WTC11 (cell line): ENCODE measurements around the gene CAST. TPM values are rescaled to one million over a fixed set of nuclear protein-coding genes. Genes with fewer than 3 reads are reported as not detected.

Experiments
- ATAC-seq: fragments of 200-7000 bp; cut with Tn5 transposase; 2 replicates; pipeline ENCODE4 v1.10.0; 2021; ENCODE audit warnings: mild to moderate bottlenecking, moderate library complexity
- CTCF ChIA-PET: fragments of 300-600 bp; sonication (Branson Sonifier 250); formaldehyde crosslinking; loops from one replicate; lab custom pipeline; 2021; ENCODE audit warnings: antibody characterized with exemption; lab: Charles Lee
- POLR2A ChIA-PET: fragments of 350-600 bp; sonication (Branson Sonifier 250); formaldehyde crosslinking; loops from one replicate; lab custom pipeline; 2021; ENCODE audit warnings: antibody characterized with exemption; lab: Charles Lee
- DNase-seq: peaks from one replicate; pipeline ENCODE4 v3.0.0; 2021; ENCODE audit warnings: low spot score
- H3K27ac Mint-ChIP-seq: 2 replicates; pipeline ENCODE4 v1.8.0; 2021; ENCODE audit warnings: mixed read lengths
- H3K27me3 Mint-ChIP-seq: 2 replicates; pipeline ENCODE4 v1.8.0; 2021; ENCODE audit warnings: low read depth, mild to moderate bottlenecking, moderate library complexity, mixed read lengths
- H3K36me3 Mint-ChIP-seq: 2 replicates; pipeline ENCODE4 v1.8.0; 2021; ENCODE audit warnings: mixed read lengths
- H3K4me1 Mint-ChIP-seq: 2 replicates; pipeline ENCODE4 v1.8.0; 2022; ENCODE audit warnings: mixed read lengths
- H3K4me3 Mint-ChIP-seq: 2 replicates; pipeline ENCODE4 v1.8.0; 2021; ENCODE audit warnings: mild to moderate bottlenecking, moderate library complexity, mixed read lengths
- H3K9me3 Mint-ChIP-seq: 2 replicates; pipeline ENCODE4 v1.8.0; 2021; ENCODE audit warnings: mixed read lengths
- ATF1 ChIP-seq: sonication (generic); formaldehyde crosslinking; IDR thresholded peaks from 2 replicates; pipeline ENCODE4 v1.8.1; 2023; ENCODE audit warnings: mild to moderate bottlenecking, moderate library complexity, missing genetic modification reagents
- E2F5 ChIP-seq: sonication (generic); formaldehyde crosslinking; IDR thresholded peaks from 2 replicates; pipeline ENCODE4 v1.8.1; 2022; ENCODE audit warnings: mild to moderate bottlenecking, moderate library complexity, missing genetic modification reagents
- KAT7 ChIP-seq: sonication (generic); formaldehyde crosslinking; IDR thresholded peaks from 2 replicates; pipeline ENCODE4 v1.8.1; 2023; ENCODE audit warnings: missing genetic modification reagents, mild to moderate bottlenecking, borderline replicate concordance
- MAX ChIP-seq: sonication (generic); formaldehyde crosslinking; IDR thresholded peaks from 2 replicates; pipeline ENCODE4 v1.8.0; 2022; ENCODE audit warnings: mild to moderate bottlenecking, missing genetic modification reagents
- MLX ChIP-seq: sonication (generic); formaldehyde crosslinking; IDR thresholded peaks from 2 replicates; pipeline ENCODE4 v1.8.1; 2023; ENCODE audit warnings: mild to moderate bottlenecking, missing genetic modification reagents, moderate library complexity
- NFE2L1 ChIP-seq: sonication (generic); formaldehyde crosslinking; IDR thresholded peaks from 2 replicates; pipeline ENCODE4 v1.8.1; 2023; ENCODE audit warnings: missing genetic modification reagents
- NR3C1 ChIP-seq: sonication (generic); formaldehyde crosslinking; conservative IDR thresholded peaks from 2 replicates; pipeline ENCODE4 v1.8.1; 2023; ENCODE audit warnings: low read depth, mild to moderate bottlenecking, missing genetic modification reagents
- PRRX2 ChIP-seq: fragments of 250-450 bp; sonication (Bioruptor Pico); IDR thresholded peaks from 2 replicates; pipeline ENCODE4 v1.8.0; 2021; ENCODE audit warnings: mild to moderate bottlenecking
- SP1 ChIP-seq: sonication (generic); formaldehyde crosslinking; conservative IDR thresholded peaks from 2 replicates; pipeline ENCODE4 v1.8.1; 2022; ENCODE audit warnings: missing genetic modification reagents
- TP53 ChIP-seq: sonication (generic); formaldehyde crosslinking; IDR thresholded peaks from 2 replicates; pipeline ENCODE4 v1.8.1; 2023; ENCODE audit warnings: mild to moderate bottlenecking, missing genetic modification reagents
- ZNF138 ChIP-seq: sonication (generic); formaldehyde crosslinking; conservative IDR thresholded peaks from 2 replicates; pipeline ENCODE4 v1.8.1; 2022; ENCODE audit warnings: mild to moderate bottlenecking, moderate library complexity, missing genetic modification reagents
- ZNF263 ChIP-seq: sonication (generic); formaldehyde crosslinking; IDR thresholded peaks from 2 replicates; pipeline ENCODE4 v1.8.1; 2022; ENCODE audit warnings: low read depth, mild to moderate bottlenecking, moderate library complexity, missing genetic modification reagents
- ZNF423 ChIP-seq: fragments of 250-450 bp; sonication (Bioruptor Pico); IDR thresholded peaks from 2 replicates; pipeline ENCODE4 v2.1.2; 2022; ENCODE audit warnings: mild to moderate bottlenecking, moderate library complexity
- total RNA-seq: library from RNA; stranded (reverse); gene quantifications from 3 replicates; pipeline ENCODE4 v1.2.3, GENCODE V29; 2021
- TF ChIP-seq, protein P1 (sequence below): sonication (generic); formaldehyde crosslinking; IDR thresholded peaks from 2 replicates; pipeline ENCODE4 v1.8.0; 2022; ENCODE audit warnings: mild to moderate bottlenecking, missing genetic modification reagents
- TF ChIP-seq, protein P2 (sequence below): fragments of 250-450 bp; sonication (Bioruptor Pico); IDR thresholded peaks from 2 replicates; pipeline ENCODE4 v1.9.0; 2021; ENCODE audit warnings: mild to moderate bottlenecking, borderline replicate concordance

The CAST gene
- total RNA-seq, 1 experiment from 2014 or later: 40.0 TPM

DNA sequence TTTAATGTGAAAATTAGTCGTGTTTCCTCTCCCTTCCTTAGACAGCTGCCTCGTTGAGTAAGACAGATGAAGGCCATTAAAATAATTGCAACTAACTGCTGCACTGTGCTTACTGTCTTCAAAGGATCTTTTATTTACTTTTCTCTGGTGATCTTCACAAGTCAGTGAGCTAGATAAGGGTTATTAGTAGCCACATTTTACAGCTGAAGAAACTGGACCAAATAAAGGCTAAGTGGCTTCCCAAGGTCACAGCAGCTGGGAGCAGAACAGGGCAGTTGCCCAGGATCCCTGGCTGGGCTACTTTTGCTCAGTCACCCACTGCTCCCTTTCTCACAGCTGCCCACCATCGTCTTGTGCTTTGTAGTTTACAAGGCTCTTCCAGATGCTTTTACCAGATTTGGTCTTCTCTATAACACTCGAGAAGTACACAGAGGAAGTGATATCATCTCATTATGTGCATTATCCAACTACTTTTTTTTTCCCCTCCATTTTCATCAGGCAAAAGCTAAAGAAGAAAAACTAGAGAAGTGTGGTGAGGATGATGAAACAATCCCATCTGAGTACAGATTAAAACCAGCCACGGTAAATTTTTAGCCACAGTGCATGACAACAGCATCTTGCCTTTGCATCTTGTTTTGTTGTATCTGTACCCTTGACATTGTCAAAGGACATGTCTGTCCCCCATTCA, 83.8 kb downstream of the CAST start (continued):
- TF ChIP-seq, protein P1, sequence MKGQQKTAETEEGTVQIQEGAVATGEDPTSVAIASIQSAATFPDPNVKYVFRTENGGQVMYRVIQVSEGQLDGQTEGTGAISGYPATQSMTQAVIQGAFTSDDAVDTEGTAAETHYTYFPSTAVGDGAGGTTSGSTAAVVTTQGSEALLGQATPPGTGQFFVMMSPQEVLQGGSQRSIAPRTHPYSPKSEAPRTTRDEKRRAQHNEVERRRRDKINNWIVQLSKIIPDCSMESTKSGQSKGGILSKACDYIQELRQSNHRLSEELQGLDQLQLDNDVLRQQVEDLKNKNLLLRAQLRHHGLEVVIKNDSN (CRISPR knock-in tag): no peak
- TF ChIP-seq KAT7 (CRISPR knock-in tag) (no peak), ZNF138 (CRISPR knock-in tag) (no peak), E2F5 (CRISPR knock-in tag) (no peak), NFE2L1 (CRISPR knock-in tag) (no peak), TP53 (CRISPR knock-in tag) (no peak), NR3C1 (CRISPR knock-in tag) (no peak)

DNA sequence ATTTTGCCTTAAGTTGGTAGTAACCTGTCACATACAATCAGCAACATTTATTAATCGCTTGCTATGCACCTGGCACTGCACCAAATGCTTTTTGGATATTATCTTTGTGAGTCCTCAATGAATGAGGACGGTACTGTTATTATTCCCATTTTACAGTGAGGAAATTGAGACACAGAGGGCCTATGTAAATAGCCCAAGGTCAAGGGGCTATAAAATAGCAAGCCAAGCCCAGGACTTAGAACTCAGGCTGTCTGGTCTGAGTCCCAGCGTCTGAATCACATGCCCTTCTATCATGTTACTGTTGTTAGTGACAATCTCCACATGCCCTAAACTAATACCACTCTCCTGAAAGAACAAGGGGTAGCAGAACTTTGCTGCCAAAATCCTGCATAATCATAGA, 85.5 kb downstream of the CAST start:
- H3K36me3 Mint-ChIP-seq: peaks cover 4% of the 10 kb centered on the region
- H3K9me3 Mint-ChIP-seq: no peaks in the 10 kb centered on the region
- POLR2A ChIA-PET: no interaction called here
- H3K27me3 Mint-ChIP-seq: no peaks in the 10 kb centered on the region
- CTCF ChIA-PET: no interaction called here
- no peak overlapping the region for H3K27ac Mint-ChIP-seq
- TF ChIP-seq MLX: no peak
- TF ChIP-seq ATF1: no peak
- TF ChIP-seq, all 79 proteins: peak for 0
- H3K4me1 Mint-ChIP-seq: peaks cover 8% of the 10 kb centered on the region
- H3K4me3 Mint-ChIP-seq: no peak overlapping the region
- ATAC-seq: no peak
- no peak for DNase-seq

- TF ChIP-seq SP1 (CRISPR knock-in tag) (no peak), ZNF423 (no peak), PRRX2 (CRISPR knock-in tag) (no peak), ZNF138 (CRISPR knock-in tag) (no peak), MAX (CRISPR knock-in tag) (no peak), MLX (no peak), ZNF263 (CRISPR knock-in tag) (no peak), E2F5 (CRISPR knock-in tag) (no peak)
- TF ChIP-seq, protein P2, sequence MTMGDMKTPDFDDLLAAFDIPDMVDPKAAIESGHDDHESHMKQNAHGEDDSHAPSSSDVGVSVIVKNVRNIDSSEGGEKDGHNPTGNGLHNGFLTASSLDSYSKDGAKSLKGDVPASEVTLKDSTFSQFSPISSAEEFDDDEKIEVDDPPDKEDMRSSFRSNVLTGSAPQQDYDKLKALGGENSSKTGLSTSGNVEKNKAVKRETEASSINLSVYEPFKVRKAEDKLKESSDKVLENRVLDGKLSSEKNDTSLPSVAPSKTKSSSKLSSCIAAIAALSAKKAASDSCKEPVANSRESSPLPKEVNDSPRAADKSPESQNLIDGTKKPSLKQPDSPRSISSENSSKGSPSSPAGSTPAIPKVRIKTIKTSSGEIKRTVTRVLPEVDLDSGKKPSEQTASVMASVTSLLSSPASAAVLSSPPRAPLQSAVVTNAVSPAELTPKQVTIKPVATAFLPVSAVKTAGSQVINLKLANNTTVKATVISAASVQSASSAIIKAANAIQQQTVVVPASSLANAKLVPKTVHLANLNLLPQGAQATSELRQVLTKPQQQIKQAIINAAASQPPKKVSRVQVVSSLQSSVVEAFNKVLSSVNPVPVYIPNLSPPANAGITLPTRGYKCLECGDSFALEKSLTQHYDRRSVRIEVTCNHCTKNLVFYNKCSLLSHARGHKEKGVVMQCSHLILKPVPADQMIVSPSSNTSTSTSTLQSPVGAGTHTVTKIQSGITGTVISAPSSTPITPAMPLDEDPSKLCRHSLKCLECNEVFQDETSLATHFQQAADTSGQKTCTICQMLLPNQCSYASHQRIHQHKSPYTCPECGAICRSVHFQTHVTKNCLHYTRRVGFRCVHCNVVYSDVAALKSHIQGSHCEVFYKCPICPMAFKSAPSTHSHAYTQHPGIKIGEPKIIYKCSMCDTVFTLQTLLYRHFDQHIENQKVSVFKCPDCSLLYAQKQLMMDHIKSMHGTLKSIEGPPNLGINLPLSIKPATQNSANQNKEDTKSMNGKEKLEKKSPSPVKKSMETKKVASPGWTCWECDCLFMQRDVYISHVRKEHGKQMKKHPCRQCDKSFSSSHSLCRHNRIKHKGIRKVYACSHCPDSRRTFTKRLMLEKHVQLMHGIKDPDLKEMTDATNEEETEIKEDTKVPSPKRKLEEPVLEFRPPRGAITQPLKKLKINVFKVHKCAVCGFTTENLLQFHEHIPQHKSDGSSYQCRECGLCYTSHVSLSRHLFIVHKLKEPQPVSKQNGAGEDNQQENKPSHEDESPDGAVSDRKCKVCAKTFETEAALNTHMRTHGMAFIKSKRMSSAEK (CRISPR knock-in tag): no peak
- no peak for ATAC-seq
- Mint-ChIP-seq H3K9me3 (no peaks in the 10 kb centered on the region), H3K27me3 (no peaks in the 10 kb centered on the region), H3K4me3 (no peak overlapping the region), H3K27ac (no peak overlapping the region), H3K4me1 (no peaks in the 10 kb centered on the region), H3K36me3 (no peaks in the 10 kb centered on the region; the same call in 1 of the 2 replicates)
- DNase-seq: no peak
- ChIA-PET POLR2A (no interaction called here), CTCF (interaction anchor here (1.4 kb wide), 1 partner anchor 98 kb away, joined by 3 read pairs; no protein-coding TSS in a partner anchor)
Observed at GRCh38 chr5:96750110-96750822, 88.1 kb downstream of the CAST start.
